Measurements from ENCODE around the gene GMCL2.
"Not testable (repeated sequence)": the region's sequence is repeated elsewhere in the genome, so short reads cannot be mapped to it uniquely, and the experiment has no call there.

The GMCL2 gene, protein sequence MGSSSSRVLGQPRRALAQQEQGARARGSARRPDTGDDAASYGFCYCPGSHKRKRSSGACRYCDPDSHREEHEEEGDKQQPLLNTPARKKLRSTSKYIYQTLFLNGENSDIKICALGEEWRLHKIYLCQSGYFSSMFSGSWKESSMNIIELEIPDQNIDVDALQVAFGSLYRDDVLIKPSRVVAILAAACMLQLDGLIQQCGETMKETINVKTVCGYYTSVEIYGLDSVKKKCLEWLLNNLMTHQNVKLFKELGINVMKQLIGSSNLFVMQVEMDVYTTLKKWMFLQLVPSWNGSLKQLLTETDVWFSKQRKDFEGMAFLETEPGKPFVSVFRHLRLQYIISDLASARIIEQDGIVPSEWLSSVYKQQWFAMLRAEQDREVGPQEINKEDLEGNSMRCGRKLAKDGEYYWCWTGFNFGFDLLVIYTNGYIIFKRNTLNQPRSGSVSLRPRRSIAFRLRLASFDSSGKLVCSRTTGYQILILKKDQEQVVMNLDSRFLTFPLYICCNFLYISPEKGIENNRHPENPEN

DNA sequence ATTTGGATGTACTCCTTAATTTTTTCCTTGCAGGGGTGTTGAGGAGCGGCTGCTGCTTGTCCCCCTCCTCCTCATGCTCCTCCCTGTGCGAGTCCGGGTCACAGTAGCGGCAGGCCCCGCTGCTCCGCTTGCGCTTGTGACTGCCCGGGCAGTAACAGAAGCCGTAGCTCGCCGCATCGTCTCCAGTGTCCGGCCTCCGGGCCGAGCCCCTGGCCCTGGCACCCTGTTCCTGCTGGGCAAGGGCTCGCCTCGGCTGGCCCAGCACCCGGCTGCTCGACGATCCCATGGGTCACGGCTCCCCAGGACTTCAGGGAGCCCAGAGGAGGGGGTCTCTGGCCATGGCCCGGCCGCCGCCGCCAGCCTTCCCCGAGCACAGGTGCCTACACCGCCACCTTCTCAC is at the start of gene GMCL2:
GMCL2 (minus strand) TSS at position 358 of the 400 bp plus-strand sequence; CDS start at position 286, 72 bp downstream.
- H3K4me3 Mint-ChIP-seq: no peak within 1 kb of the TSS
- peaks cover 14% of the 10 kb centered on the region for H3K27me3 Mint-ChIP-seq (ENCODE audit: low read depth)
- no peaks in the 10 kb centered on the region for H3K9me3 Mint-ChIP-seq
- H3K4me1 Mint-ChIP-seq (ENCODE audit: low read depth): peaks cover 6% of the 10 kb centered on the region
- no peaks in the 10 kb centered on the region for H3K36me3 Mint-ChIP-seq (ENCODE audit: low read depth)
- no peak within 1 kb of the TSS for H3K27ac Mint-ChIP-seq

DNA sequence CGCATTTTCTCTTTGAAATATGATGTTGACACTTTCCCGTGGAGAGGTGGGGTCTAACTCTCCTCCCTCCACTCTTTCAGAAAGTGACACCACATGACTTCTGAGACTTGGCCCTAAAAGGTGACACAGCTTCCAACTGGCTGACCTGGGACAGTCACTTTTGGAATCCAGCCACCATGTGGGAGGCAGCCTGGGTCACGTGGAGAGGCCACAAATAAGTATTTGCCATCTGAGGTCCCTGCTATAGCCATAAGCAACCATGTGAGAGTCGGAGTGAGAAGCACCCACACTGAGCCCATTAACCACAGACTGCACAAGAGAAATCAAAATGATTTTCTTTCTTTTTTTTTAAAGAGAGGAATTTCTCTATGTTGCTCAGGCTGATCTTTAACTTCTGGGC is 49.5 kb upstream of the GMCL2 start:
- H3K27ac Mint-ChIP-seq: peak overlapping the region; percentile 76
- H3K4me3 Mint-ChIP-seq: no peak overlapping the region
- no peaks in the 10 kb centered on the region for H3K27me3 Mint-ChIP-seq (ENCODE audit: low read depth)
- H3K4me1 Mint-ChIP-seq (ENCODE audit: low read depth): peaks cover 42% of the 10 kb centered on the region
- no peaks in the 10 kb centered on the region for H3K36me3 Mint-ChIP-seq (ENCODE audit: low read depth)
- H3K9me3 Mint-ChIP-seq: no peaks in the 10 kb centered on the region

DNA sequence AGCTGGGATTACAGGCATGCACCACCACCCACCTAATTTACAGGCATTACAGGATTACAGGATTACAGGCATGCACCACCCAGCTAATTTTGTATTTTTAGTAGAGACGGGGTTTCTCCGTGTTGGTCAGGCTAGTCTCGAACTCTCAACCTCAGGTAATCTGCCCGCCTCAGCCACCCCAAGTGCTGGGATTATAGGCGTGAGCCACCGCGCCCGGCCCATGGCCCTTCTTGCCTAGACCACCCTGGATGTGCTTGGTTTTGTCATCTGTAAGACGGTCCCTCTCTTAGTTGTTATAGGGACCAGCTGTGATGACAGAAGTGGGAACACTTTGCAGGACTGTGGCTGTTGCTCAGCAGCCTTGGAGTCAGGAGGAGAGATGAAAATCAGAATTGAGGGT is 49.0 kb upstream of the GMCL2 start:
- peaks cover 44% of the 10 kb centered on the region for H3K4me1 Mint-ChIP-seq (ENCODE audit: low read depth)
- H3K27ac Mint-ChIP-seq: no peak overlapping the region
- H3K36me3 Mint-ChIP-seq (ENCODE audit: low read depth): peaks cover 5% of the 10 kb centered on the region
- no peaks in the 10 kb centered on the region for H3K9me3 Mint-ChIP-seq
- no peaks in the 10 kb centered on the region for H3K27me3 Mint-ChIP-seq (ENCODE audit: low read depth)
- H3K4me3 Mint-ChIP-seq: no peak overlapping the region

DNA sequence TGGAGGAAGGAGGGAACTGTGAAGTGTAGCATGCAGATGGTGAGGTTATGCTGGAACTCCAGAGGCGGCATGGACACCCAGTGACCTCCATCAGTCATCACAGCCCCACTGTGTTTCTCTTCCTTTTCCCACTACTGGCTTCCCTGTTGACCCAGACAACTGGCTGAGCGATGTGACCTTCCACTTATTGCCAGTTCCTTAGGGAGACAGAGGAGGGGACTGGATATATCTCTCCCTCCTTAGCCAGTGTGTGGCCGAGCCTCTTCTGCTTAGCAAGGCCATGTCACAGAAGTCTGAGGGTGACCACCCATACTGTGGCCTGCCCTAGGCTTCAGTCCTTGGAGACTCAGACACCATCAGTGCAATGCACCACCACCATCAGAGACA is 48.4 kb upstream of the GMCL2 start:
- peaks cover 44% of the 10 kb centered on the region for H3K4me1 Mint-ChIP-seq (ENCODE audit: low read depth)
- no peak overlapping the region for H3K27ac Mint-ChIP-seq
- H3K36me3 Mint-ChIP-seq (ENCODE audit: low read depth): peaks cover 11% of the 10 kb centered on the region
- H3K9me3 Mint-ChIP-seq: no peaks in the 10 kb centered on the region
- no peak overlapping the region for H3K4me3 Mint-ChIP-seq
- H3K27me3 Mint-ChIP-seq (ENCODE audit: low read depth): no peaks in the 10 kb centered on the region

DNA sequence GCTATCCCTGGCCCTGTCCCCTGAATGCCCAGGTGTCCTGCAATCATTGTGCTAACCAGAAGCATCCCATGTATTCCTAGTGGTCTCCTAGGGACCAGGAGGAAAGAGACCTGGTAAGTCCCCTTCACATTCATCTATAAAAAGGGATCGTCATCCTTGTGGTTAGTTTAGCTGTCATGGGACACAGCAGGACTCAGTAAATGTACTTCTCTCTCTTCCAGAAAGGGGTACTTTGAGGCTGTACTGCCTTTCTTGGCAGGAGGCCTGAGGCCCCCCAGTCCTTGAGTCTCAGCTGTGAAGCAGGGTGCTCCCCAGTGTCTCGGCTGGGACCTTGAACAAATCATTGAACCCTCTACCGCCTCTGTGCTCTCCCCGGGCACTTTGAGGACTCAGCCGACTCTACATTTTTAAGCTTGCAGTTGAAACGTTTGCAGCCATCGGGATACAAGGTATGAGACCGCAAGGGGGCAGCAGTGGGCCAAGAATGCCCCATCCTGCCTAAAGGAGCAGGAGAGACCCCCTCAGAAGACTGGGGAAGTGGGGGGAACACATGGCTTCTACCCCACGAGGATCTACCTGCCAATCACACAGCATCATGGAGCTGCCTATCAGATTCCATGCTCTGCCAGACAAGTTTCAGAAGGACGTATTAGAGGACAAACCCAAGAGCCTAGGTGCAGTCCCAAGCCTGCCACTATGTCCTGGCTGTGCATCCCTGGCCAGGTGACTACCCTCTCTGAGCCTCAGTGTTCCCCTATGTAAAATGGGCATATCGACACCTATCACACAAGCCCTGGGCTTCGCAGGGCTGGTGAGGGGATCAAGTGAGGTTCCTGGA is 47.8 kb upstream of the GMCL2 start:
- H3K27ac Mint-ChIP-seq: peak overlapping the region; percentile 4
- peaks cover 45% of the 10 kb centered on the region for H3K4me1 Mint-ChIP-seq (ENCODE audit: low read depth)
- H3K27me3 Mint-ChIP-seq (ENCODE audit: low read depth): no peaks in the 10 kb centered on the region
- H3K36me3 Mint-ChIP-seq (ENCODE audit: low read depth): peaks cover 15% of the 10 kb centered on the region
- peak overlapping the region; percentile 16 for H3K4me3 Mint-ChIP-seq
- H3K9me3 Mint-ChIP-seq: no peaks in the 10 kb centered on the region

DNA sequence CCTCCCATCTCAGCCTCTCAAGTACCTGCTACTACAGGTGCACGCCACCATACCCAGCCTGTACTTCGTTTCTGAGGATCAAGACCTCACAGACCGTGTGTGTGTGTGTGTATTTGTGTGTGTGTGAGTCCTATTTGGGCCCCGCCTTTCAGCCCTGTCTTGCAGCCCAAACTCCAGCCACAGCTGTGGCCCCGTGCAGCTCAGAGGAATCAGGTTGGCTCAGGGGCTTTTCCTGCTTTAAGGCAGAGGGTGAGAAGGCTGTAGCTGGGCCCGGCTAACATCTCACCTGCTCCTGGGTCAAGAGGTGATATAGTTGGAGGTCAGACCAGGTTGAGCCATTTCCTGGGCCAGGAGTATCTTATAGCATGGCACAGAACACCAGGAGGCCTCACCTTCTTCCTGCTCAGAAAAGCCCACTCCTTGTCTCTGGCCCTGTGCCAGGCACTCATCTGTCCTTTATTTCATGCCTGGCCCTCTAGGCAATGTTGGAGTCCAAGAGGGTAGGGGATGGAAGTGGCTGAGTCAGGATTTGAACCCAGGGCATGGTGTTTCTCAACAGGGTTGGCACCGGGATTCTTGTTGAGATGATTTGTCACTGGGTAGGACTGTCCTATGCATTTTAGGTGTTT is 47.1 kb upstream of the GMCL2 start:
- Mint-ChIP-seq H3K27ac (peak overlapping the region; percentile 63), H3K36me3 (ENCODE audit: low read depth) (peaks cover 22% of the 10 kb centered on the region), H3K4me3 (peak overlapping the region; percentile 48), H3K27me3 (ENCODE audit: low read depth) (no peaks in the 10 kb centered on the region), H3K9me3 (no peaks in the 10 kb centered on the region), H3K4me1 (ENCODE audit: low read depth) (peaks cover 46% of the 10 kb centered on the region)

DNA sequence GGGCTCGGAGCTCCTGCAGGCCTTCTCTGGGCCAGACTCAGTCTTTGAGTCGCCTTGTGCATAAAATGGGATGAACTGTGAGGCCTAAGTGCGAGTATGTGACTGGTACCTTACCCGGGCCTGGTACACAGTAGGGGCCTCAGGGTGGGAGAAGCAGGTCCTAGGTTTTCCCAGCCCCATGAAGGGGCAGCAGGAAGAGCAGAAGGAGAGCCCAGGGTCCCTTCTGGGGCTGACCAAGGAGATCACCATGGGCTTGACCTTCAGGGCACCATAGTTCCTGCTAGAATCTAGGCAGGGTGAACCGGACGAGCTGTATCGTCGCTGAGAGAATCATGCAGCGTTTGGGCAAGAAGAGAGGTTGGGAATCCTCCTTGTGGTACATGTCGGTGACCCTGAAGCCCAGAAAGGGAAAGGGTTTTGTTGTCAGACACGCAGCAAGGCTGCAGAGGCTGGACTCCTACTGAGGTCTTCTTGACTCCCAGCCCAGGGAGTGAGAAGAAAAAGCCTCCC is 45.8 kb upstream of the GMCL2 start:
- Mint-ChIP-seq H3K4me1 (ENCODE audit: low read depth) (peaks cover 44% of the 10 kb centered on the region), H3K36me3 (ENCODE audit: low read depth) (peaks cover 27% of the 10 kb centered on the region), H3K27me3 (ENCODE audit: low read depth) (no peaks in the 10 kb centered on the region), H3K9me3 (no peaks in the 10 kb centered on the region), H3K27ac (peak overlapping the region; percentile 74), H3K4me3 (peak overlapping the region; percentile 67)

DNA sequence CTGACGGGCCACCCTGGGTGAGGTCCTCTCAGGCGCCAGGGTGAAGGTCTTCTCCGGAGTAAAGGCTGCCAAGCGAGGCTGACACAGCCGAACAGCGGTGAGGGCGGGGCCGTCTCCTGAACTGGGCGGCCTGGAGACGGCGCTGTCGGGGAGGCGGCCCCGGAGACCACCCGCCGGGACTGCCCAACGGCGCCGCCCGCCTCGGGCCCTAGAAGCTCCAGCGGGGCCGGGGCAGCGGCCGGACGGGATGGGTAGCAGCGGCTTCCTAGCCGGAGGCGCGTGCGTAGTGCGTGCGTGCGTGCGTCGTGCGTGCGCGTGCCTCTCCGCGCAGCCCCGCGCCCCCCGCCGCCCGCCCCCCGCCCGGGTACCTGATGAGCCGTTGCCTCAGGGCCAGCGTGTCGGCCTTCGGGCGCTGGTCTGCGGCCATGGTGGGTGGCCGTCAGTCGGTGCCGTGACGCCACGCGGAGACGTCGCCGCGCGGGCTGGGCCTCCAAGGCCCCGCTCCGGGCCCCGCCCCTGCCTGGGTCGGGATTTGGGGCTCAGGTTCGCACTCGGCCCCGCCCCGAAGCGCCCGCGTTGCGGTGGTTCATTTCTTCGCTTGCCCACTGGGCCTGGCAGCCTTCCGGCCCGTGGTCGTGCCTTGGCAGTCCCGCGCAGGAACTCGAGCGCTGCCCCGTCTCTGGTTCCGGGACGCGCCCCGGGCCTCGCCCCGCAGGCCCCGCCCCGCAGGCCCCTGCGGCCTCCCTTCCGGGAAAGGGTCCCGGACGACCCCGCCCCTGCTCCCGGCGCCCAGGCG is 45.2 kb upstream of the GMCL2 start, which contains the start of gene PHYKPL:
PHYKPL (minus strand) TSS at position 679 of the 796 bp plus-strand sequence; CDS start at position 427, 252 bp downstream.
- no peaks in the 10 kb centered on the region for H3K27me3 Mint-ChIP-seq (ENCODE audit: low read depth)
- peak within 1 kb of the TSS; percentile 76 for H3K27ac Mint-ChIP-seq
- H3K4me1 Mint-ChIP-seq (ENCODE audit: low read depth): peaks cover 47% of the 10 kb centered on the region
- no peaks in the 10 kb centered on the region for H3K9me3 Mint-ChIP-seq
- H3K4me3 Mint-ChIP-seq: peak within 1 kb of the TSS; percentile 86
- H3K36me3 Mint-ChIP-seq (ENCODE audit: low read depth): peaks cover 34% of the 10 kb centered on the region

DNA sequence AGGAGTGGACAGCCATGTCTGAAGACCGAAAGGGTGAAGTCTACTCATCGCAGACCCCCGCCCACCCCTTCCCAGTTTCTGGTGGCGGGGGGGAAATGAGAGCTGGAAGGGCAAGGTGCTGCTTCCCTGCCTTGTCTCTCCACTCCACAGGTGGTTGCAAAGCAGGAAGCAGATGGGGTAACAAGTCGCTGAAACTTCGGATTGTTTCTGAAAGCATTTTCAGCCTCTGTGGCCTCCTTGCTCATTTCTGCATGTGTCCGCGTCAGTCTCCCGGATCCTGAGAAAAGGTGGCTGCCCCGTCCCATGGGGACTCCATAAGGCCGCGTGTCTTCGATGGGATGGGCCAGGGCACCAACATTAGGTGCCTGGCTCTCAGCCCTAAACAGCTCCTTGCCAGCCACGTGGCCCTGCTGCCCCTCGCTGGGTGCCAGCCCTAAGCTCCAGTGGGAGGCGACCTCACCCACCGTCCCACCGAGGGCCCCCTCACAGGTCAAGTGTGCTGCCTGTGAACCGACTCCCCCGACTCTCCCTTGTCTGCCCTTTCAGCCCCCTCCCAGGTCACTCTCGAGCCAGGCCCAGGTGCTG is 44.5 kb upstream of the GMCL2 start:
- H3K27me3 Mint-ChIP-seq (ENCODE audit: low read depth): no peaks in the 10 kb centered on the region
- H3K27ac Mint-ChIP-seq: peak overlapping the region; percentile 76
- H3K36me3 Mint-ChIP-seq (ENCODE audit: low read depth): peaks cover 41% of the 10 kb centered on the region
- H3K4me1 Mint-ChIP-seq (ENCODE audit: low read depth): peaks cover 48% of the 10 kb centered on the region
- peak overlapping the region; percentile 86 for H3K4me3 Mint-ChIP-seq
- no peaks in the 10 kb centered on the region for H3K9me3 Mint-ChIP-seq

DNA sequence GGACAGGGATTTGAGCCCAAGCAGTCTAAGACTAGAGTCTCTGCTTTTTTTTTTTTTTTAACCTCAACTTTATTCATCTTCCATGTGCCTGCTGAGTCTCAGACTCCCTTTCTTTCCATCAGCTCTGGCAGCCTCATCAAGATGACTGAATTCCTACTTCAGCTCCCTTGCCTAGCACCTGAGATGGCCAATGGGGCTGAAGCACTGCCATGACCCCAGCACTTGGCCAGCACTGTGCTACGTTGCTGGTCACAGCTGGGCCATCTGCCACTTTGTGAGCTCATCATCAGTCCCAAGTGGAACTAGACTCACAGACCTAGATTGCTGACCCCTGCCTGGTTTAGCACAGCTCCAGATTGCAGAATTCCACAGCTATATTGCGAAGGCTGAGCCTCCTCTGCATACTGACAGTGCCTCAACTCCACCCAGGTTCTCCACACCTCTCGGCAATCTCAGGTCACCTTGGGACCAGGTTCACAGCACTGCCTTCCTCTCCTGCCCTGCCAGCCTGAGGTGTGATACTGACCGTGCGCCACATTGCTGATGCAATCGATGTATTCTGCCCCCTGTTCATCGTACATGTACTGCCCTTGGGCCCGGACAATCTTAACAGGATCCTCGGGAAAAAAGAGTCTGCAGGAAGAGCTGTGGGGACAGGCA is 43.8 kb upstream of the GMCL2 start:
- Mint-ChIP-seq H3K27me3 (ENCODE audit: low read depth) (no peaks in the 10 kb centered on the region), H3K4me1 (ENCODE audit: low read depth) (peaks cover 47% of the 10 kb centered on the region), H3K27ac (peak overlapping the region; percentile 76), H3K36me3 (ENCODE audit: low read depth) (peaks cover 44% of the 10 kb centered on the region), H3K4me3 (peak overlapping the region; percentile 86), H3K9me3 (no peaks in the 10 kb centered on the region)

DNA sequence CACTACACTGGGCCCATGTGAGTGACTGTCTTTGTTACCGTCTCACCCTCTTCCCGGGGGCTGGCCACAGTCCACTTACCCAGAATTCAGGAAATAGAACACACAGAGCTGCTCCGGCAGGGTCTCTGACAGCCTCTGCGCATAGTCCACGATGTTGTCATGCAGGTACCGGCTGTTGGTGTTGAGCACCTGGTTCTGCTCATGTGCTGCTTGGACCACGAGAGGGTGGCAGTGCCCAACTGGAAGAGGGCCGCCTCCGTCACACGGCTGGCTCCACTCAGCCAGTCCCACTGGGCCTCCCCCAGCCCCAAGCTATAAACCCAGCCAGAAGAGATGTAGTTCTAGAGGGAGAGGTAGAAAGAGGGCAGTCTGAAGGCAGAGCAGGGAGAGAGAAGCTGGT is 42.7 kb upstream of the GMCL2 start:
- Mint-ChIP-seq H3K9me3 (no peaks in the 10 kb centered on the region), H3K27ac (no peak overlapping the region), H3K4me1 (ENCODE audit: low read depth) (peaks cover 43% of the 10 kb centered on the region), H3K36me3 (ENCODE audit: low read depth) (peaks cover 52% of the 10 kb centered on the region), H3K4me3 (peak overlapping the region; percentile 51), H3K27me3 (ENCODE audit: low read depth) (no peaks in the 10 kb centered on the region)

DNA sequence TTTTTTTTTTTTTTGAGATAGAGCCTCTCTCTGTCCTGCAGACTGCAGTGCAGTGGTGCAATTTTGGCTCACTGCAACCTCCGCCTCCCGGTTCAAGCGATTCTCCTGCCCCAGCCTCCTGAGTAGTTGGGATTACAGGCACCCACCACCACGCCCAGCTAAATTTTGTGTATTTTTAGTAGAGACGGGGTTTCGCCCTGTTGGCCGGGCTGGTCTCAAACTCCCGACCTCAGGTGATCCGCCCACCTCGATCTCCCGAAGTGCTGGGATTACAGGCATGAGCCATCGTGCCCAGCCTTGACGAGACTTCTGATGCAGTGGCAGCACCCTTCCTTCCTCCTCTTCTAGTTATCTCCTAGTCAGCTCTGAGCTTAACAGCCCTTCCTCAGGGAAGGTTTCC is 41.9 kb upstream of the GMCL2 start:
- H3K36me3 Mint-ChIP-seq (ENCODE audit: low read depth): peaks cover 53% of the 10 kb centered on the region
- H3K4me1 Mint-ChIP-seq (ENCODE audit: low read depth): peaks cover 41% of the 10 kb centered on the region
- peak overlapping the region; percentile 46 for H3K27ac Mint-ChIP-seq
- not testable (repeated sequence) for H3K9me3 Mint-ChIP-seq; H3K27me3 Mint-ChIP-seq (ENCODE audit: low read depth)
- peak overlapping the region; percentile 40 for H3K4me3 Mint-ChIP-seq

DNA sequence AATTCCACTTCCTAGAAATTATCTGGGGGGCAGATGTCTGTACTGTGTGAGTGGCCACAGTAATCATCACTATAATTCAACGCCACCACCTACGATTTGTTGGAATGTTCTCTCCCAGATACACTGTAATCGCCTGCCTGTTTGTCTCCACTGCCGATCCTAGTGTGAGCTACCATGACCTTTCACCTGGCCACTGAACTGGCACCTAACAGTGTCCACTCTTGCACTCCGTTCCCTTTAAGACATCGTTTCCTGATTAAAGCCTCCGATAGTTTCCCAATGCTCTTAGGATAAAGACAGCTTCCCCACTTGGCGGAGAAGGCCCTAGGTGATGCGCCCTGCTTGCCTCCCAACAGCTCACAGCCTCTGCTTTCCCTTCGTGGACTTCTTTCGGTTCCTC is 41.4 kb upstream of the GMCL2 start:
- Mint-ChIP-seq H3K36me3 (ENCODE audit: low read depth) (peaks cover 56% of the 10 kb centered on the region), H3K4me3 (no peak overlapping the region), H3K4me1 (ENCODE audit: low read depth) (peaks cover 41% of the 10 kb centered on the region), H3K27ac (no peak overlapping the region), H3K9me3 (no peaks in the 10 kb centered on the region), H3K27me3 (ENCODE audit: low read depth) (no peaks in the 10 kb centered on the region)
